IPS-18c (cell line): ENCODE results near the gene SPTB.

ENCODE experiments used
- H3K4me3 ChIP-seq: 2 replicates; pipeline ENCODE4 v1.7.0; 2013; ENCODE audit warnings: low read depth, mild to moderate bottlenecking, low read length, moderate library complexity; ENCODE audit not compliant: insufficient read depth
- H3K9me3 ChIP-seq: one replicate; pipeline ENCODE4 v1.6.1; 2013; ENCODE audit warnings: mild to moderate bottlenecking, low read length, moderate library complexity; ENCODE audit not compliant: control insufficient read depth, insufficient read depth

Gene SPTB

DNA sequence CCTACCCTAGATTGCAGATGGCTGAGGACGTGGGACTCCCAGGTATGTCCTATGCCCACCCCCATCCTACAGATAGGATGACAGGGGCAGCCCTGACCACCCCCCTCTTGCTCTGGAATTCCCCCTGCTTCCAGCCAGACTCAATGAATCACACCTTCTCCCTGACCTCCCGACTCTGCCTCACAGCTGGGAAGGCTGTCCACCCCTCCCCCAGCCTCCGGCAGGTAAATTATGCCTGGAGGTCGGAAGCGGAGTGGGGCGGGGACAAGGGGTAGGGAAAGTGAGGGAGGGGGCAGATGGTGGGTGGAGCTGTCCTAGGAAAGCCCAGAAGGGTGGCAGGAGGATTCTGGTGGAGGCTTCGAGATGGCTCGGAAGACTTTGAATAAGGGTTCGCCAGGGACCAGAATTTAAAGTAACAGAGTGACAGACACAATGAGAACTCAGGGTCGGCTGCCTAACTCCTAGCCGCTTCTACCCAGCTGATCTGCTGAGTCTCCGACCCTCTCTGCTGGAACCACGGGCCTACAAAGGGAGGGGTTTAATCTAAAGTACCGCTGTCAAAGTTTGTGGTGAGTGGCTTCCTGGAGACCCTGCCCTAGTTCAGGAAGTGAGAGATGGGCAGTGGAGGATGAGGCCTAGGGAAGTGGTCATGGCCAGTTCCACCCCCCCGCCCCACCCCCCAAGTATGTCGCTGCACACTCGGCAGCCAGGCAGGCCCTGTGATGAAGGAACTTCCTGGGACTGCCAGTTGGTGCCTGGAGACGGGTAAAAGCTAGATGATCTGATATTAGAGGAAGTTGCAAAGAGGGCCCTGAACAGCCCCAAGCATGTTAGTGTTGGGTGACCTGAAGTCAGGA is 171.3 kb downstream of the SPTB start:
- H3K4me3 ChIP-seq: peak overlapping the region; percentile 4; the same call in 1 of the 2 replicates
- no peaks in the 10 kb centered on the region for H3K9me3 ChIP-seq

DNA sequence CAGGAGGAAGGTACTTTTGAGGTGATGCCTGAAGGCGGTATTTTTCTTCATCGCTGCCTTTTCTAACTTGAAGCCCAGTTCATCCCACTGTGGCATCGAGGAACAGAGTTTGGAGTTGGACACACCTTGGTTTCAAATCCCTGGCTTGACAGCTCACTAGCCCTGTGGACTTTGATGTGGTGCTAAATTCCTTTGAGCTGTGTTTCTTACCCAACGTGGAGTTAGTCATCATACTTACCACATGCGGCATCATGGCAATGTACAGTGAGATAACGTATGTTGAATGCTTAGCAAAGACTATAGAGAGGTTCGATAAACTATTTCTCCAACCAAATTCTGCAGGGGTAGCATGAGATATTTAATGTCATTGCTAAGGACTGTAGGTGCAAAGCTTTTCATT is 172.0 kb downstream of the SPTB start:
- H3K4me3 ChIP-seq: 0 out of 2 replicates have a peak overlapping the region, but pooled peaks have one; percentile 4
- no peaks in the 10 kb centered on the region for H3K9me3 ChIP-seq

DNA sequence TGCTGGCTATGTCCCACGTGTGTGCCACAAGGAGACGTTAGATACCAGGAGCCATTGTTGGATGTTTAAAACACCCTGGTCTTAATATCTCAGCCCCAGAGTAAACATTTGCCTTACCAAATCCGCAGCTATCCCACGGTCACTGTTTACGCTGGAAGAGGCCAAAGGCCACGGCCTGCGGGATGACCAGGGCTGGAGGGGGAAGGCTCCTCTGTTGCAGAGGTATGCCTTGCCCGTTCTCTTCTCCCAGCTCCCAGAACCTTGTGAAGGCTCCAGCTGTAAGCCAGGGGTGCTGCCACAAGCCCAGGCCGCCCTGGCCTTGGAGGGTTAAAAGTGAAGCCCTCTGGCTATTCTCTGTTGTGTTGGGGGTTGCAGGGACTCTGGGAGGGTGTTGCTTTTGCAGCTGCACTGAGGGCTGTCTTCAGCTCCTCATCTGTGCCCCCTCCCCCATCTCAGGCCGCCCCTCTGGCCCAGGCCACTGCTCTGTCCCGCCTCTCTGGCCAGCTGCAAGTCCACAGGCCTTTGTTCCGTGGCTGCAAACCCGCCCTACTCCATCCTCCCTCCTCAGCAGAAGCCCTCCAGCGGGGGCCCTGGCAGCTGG is 173.0 kb downstream of the SPTB start:
- Histone ChIP-seq H3K4me3 (peak overlapping the region; percentile 89), H3K9me3 (no peaks in the 10 kb centered on the region)

DNA sequence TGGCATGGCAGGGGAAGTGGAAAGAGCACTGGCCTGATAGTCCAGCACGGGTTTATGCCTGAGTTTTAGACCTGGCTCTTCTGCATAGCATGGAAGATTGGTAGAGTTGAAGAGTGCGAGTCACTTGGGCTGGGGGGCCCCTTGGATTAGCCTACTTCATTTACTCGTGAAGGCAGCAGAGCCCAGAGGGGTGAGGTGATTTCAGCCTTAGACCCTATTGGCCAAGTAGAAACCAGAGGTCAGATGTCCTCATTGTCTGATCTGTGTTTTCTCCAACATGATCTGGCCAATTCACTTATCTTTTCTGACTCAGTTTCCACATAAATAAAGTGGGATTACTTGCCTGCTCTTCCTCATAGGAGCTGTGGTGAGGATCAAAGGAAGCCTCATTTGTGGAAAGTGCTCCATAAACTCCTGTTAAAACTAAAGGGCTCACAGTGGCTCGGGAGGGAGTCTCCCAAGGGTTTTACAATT is 173.6 kb downstream of the SPTB start:
- Histone ChIP-seq H3K9me3 (no peaks in the 10 kb centered on the region), H3K4me3 (peak overlapping the region; percentile 89; the same call in 1 of the 2 replicates)

DNA sequence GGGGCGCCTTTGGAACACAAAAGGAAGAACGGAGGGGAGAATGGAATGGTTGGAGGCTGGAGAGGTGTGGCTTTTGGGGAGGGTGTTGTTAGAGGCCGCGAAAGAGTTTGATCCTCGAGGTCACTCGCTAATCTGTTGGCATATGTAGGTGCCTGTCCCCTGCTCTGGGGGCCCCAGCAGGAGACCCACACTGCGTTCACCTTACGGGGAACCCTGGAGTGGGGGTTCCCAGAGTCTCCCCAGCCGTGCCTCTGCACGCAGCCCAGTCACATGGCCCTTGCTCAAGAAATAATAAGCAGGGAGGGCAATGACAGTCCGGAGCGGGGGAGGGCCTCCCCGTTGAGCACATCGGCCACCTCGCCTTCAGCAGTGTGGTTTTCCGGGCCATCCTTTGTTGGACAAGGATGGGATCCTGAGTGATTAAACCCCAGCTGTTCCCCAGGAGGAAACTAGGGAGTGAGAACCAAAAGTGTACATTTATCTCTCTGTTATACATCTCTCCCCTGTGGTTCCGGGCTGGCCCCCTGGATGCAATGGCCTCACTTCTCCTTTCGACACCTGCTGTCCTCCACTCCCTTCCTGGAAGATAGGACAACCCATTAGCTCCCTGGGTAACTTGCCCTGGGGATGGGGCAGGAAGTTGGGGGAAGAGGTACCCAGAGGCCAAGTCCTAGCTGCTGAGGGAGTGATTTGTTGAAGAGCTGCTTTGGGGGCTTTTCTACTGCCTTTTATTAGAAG is 174.2 kb downstream of the SPTB start:
- no peaks in the 10 kb centered on the region for H3K9me3 ChIP-seq
- peak overlapping the region; percentile 89 for H3K4me3 ChIP-seq

DNA sequence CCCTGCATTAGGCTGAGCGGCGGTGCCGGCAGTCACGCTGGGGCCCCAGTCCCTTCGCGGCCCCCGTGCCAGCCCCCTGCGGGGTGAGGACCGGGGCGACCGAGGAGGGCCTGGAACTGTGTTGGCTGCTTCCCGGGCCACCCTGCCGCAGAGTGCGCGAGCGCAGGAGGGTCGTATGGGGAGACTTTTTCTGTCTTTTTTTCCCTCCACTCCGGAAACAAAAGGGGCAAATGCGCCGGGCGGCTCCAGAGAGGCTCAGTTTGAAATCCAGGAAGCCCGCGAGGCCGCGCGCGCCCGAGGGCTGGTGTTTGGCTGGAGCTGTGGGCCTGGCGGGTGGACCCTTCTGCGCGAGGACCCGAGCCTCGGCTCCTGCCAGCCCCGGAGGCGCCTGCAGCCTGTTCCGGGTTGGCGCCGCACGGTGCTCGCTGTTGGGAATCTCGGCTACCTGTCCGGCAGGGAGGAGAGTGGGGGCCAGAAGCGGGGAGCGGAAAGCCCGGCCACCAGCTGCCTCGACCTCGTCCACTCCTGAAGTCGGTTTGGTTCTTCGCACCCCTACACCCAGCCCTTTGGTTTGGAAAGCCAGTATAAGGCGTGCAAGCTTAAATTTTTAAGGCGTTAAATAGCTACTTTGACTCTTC is 174.8 kb downstream of the SPTB start:
- H3K9me3 ChIP-seq: no peaks in the 10 kb centered on the region
- peak overlapping the region; percentile 89 for H3K4me3 ChIP-seq

DNA sequence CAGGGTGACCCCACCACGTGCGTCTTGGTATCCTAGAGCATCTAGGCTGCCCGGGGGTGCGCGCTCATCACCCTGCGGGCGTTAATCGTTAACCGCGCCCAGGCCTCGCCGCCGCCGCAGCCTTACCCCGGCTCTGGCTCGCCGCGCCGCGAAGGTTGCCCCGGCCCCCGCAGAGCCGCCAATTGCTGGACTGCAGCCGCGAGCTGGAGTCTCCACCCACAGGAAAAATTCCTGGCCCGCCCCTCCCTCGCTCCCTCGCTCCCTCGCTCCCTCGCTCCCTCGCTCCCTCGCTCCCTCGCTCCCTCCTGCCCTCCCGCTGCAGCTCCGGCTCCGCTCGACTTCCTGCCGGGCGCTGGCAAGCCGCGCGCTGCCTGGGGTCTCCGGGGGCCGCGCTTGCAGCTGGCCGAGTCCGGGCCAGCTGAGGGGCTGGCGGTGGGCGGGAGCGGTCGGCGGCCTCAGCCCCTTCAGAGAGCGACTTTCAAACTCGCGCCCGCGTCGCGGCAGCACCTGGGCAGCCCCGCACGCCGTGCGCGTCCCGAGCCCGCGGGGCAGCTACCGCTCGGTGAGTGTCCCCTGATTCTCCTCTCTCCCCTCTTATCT is 175.5 kb downstream of the SPTB start, which contains the start of gene PLEKHG3:
TSS of gene PLEKHG3 (plus strand) at position 282 of the 600 bp plus-strand sequence. CDS start 23,208 bp downstream, outside the sequence.
- H3K4me3 ChIP-seq: peak within 1 kb of the TSS; percentile 89
- H3K9me3 ChIP-seq: no peaks in the 10 kb centered on the region

DNA sequence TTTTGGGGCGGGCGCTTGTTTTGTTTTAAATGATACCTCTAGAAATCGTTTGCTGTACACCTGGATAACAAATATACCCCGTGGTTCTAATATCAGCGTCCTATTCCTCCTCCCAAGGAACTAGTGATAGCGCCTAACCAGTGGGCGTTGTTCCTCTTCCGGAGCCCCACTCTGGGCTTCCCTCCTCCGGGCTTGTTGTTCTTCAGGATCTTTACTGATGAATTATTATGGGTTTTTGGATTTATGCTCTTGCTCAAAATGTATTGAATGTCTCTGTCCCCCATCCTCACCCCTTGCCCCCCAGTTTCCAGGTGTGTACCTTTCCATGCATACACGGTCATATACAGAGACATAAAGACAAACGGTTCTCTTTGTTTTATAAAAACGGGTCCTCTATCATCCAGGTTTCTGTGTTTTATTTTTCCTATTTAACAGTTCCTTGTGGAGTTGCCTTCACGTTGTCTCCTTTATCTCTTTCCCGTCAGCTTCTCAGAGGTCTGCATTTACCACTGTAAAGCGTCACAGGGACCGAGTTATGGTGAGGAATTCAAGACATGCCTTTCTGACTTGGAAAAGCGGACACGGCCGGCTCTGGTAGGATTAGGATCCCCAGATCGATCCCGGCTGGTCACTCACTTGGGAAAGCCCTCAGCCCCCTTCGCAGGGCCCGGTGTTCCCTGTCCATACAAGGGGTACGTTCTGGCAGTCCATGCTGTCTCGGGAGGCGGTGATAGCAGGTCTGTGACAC is 176.1 kb downstream of the SPTB start:
- Histone ChIP-seq H3K9me3 (no peaks in the 10 kb centered on the region), H3K4me3 (peak overlapping the region; percentile 89)

DNA sequence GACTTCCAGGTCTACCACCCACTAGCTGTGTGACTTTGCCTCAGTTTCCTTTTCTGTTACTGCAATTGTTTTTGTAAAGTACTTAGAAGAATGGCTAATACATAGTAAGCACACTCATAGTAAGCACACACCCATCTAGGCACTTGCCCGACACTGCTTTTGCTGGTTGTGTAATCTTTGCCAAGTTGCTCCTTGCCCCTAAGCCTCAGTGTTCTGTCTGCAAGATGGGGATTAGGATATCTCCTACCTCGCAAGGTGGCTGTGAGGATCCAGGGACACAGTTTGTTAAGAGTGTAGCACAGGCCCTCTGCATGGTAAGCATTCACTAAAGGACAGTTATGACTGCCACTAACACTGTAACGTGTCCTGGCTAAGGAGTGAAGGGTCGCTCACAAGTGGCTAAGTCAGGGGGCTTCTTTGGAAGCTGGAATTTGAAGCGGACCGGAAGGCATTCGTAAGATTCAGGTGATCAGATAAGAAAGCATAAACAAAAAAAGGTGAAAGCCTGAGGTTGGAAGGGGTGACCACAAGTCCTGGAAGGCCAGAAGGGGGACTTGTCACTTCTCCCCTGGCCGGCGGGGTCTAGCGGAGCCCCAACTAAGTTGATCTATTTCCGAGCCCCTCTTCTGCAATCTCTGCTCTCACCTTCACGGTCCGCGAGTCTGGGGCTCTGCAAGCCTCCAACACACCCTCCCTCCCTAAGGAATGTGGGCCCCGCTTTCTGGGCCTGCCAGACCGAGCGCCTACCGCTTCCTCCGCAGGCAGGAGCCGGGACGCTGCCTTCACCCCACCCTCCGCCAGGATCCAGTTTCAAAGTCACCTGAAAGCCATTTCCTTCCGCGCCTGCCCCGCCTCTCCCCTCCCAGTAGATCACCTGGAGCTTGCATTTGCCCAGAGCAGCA is 177.0 kb downstream of the SPTB start:
- Histone ChIP-seq H3K9me3 (no peaks in the 10 kb centered on the region), H3K4me3 (peak overlapping the region; percentile 89)

DNA sequence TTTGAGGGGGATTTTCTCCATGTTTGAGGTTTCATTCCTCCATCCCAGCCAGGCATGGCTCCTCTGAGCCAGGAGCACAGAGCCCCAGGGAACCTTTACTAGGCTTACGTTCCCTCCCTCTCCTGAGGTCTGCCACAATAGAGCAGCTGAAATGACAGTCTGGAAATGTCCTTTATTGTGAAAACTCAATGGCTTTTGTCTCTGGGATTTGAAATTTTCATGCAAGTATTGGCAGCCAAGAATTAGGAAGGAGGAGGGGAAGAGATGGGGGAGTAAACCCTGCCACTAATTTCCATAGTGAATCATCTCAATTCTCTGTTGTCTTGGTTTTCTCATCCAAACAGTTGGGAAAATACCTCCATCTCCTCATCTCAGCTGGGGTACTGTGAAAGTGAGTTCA is 178.0 kb downstream of the SPTB start:
- Histone ChIP-seq H3K9me3 (no peaks in the 10 kb centered on the region), H3K4me3 (no peak overlapping the region)

DNA sequence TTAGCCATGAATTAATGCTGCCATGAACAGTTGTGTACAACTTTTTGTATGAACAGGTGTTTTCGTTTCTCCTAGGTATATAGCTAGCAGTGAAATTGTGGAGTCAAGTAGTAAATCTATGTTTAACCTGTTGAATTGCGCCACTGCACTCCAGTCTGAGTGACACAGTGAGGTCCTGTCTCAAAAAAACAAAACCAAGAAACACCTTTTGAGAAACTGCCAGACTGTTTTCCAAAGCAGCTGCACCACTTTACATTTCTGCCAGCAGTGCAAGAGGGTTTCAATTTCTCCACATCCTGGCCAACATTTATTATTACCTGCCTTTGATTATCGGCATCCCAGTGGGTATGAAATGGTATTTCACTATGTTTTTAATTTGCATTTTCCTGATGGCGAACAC is 178.8 kb downstream of the SPTB start:
- Histone ChIP-seq H3K9me3 (no peaks in the 10 kb centered on the region), H3K4me3 (no peak overlapping the region)

DNA sequence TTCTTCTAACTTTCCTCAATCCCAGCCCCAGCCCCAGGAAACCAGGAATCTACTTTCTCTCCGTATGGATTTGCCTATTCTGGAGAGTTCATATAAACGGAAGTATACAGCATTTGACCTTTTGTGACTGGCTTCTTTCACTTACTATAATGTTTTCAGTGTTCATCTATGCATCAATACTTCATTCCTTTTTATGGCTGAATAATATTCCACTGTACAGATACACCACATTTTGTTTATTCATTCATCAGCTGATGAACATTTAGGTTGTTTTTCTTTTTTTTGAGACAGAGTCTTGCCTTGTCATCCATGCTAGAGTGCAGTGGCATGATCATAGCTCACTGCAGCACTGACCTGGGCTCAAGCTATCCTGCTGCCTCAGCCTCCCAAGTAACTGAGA is 179.4 kb downstream of the SPTB start:
- H3K4me3 ChIP-seq: no peak overlapping the region
- H3K9me3 ChIP-seq: no peaks in the 10 kb centered on the region

DNA sequence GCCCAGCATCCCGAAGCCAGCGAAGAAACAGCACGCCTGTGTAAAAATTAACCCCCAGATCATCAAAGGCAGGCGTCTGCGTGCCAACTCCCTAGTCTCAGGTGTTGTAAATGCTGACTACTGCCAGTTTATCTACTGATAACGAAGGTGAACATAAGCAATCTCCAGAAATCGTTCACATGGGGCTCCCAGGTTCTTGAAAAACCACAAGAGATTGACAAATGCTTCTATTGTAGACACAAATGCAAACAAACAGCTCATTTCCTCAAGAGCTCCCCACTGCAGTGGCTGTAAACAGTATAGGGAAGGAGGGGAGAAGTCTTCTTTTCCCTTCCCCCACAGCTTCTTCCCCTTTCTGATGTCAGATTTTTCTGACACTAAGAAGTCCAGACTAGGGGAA is 180.8 kb downstream of the SPTB start:
- H3K9me3 ChIP-seq: no peaks in the 10 kb centered on the region
- no peak overlapping the region for H3K4me3 ChIP-seq

DNA sequence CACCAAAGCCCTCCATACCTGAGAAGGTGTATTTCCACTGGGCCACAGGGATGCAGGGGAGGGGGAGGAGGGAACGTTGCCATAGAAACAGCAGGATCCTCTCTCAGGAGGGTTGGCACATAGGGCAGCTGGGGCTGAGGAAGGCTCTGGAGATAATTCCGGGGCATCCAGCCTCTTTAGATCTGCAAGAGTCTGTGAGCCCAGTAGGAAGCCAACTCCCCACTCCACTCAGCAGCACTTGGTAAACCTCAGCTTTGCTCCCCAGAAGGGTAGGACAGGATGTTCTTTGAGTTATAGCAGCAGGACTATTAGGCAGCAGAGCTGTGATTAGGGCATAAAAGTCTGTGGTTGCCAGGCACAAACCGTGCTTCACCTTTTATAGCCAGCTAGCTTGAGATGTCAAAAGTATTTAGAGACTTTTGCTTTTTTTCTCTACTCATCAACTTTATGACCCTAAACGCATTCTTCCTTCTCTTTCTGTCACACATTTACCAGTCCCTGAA is 183.3 kb downstream of the SPTB start:
- no peak overlapping the region for H3K4me3 ChIP-seq

More for the DNA sequence above, 183.3 kb downstream of the SPTB start:
- H3K9me3 ChIP-seq: no peaks in the 10 kb centered on the region
